GM04504 (cell line): Measurements from ENCODE around the gene CFAP251.
"Not testable (repeated sequence)": the region's sequence is repeated elsewhere in the genome, so short reads cannot be mapped to it uniquely, and the experiment has no call there.

ENCODE experiments used
- DNase-seq: peaks from one replicate; pipeline ENCODE4 v3.0.0-alpha.2; 2012; ENCODE audit warnings: low read depth

CFAP251 gene

GRCh38 chr12:121975021-121975420, 56.6 kb downstream of the CFAP251 start:
- DNase-seq, result no peak

DNA sequence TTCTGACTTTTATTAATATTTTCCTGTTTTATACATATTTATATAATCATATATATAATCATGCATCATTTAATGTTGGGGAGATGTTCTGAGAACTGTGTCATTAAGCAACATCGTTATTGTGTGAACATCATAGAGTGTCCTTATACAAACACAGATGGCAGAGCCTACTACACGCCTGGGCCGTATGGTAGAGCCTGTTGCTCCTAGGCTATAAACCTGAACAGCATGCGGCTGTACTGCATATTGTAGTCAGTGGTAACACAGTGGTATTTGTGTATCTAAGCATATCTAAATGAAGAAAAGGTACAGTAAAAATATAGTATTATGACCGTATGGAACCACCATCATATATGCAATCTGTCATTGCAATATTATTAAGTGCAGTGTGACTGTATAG, 58.6 kb downstream of the CFAP251 start:
- no peak for DNase-seq

DNA sequence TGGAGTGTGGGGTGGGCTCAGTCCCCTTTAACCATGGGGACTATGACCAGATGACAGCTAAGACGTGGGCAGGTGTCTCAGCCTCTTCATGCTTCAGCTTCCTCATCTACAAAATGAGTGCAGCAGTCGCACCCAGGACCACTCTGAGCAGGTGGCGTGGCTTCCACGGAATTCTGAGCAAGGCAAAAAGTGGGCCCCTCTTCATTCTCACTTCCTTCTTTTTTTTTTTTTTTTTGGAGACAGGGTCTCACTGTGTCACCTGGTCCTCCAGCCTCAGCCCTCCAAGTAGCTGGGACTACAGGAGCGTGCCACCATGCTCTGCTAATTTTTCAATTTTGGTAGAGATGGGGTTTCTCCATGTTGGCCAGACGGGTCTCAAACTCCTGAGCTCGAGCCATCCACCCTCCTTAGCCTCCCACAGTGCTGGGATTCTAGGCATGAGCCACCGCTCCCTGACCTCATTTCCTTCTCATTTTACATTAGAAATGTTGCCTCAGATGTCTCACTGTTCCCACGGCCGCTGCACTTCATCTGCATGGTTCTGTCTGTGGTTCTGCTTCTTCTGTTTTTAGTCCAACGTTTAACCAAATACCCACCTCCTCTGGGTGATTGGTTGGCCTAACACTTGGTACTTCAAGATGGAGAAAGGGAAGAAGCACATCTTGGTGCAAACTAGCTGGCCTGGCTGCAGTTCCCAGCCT, 61.9 kb downstream of the CFAP251 start:
- no peak for DNase-seq

- DNase-seq, result no peak
These were observed 62.5 kb downstream of the CFAP251 start for GRCh38 chr12:121980892-121981272.

DNA sequence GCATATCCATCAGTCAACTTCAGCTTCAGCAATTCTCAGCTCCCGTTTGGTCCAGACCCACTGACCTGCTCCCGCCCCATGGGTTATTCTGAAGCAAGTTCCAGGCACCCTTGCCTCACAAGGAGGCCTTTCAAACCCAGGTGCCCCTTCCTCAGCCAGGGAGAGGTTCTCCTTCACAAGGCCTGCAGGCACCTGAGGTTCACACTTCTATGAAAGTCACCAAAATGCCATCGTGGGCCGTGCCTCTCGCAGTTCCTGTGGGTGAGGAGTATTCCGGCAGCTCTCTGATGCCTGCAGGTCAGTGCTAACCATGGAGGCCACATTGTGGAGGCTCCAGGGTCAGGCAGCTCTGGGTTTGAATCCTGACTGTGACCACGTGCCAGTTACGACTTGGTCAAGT, 63.1 kb downstream of the CFAP251 start:
- no peak for DNase-seq

- no peak for DNase-seq
These were observed 64.6 kb downstream of the CFAP251 start for GRCh38 chr12:121982950-121983349.

DNA sequence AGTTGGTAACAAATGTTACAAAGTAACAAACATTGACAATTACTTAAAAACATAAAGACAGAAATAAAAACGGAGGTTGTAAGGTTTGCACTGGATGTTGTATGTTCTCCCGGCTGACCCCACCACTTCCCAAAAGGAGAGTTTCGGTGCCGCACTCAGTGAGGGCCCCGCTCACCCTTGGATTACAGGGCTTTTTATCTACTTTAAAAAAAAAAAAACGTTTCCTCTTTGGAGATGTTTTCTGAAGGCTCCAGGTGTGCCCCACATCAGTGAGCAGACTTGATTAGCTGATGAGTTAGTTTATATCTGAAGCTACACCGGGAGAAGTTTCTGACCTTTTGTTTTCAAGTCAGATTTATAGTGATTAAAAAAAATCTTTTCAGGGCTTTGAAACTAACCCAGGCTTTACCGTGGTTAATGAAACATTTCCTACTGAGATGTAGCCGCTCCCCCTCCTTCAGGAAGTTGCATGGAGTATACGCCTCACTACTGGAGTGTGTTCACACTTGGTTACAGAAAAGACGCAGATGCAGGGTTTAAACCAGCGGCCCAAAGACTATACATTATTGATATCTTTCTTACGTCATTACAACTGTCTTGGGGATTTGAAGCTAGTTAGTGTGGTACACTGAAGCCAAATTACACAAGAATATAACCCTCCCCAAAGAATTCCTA, 65.3 kb downstream of the CFAP251 start:
- no peak for DNase-seq

DNA sequence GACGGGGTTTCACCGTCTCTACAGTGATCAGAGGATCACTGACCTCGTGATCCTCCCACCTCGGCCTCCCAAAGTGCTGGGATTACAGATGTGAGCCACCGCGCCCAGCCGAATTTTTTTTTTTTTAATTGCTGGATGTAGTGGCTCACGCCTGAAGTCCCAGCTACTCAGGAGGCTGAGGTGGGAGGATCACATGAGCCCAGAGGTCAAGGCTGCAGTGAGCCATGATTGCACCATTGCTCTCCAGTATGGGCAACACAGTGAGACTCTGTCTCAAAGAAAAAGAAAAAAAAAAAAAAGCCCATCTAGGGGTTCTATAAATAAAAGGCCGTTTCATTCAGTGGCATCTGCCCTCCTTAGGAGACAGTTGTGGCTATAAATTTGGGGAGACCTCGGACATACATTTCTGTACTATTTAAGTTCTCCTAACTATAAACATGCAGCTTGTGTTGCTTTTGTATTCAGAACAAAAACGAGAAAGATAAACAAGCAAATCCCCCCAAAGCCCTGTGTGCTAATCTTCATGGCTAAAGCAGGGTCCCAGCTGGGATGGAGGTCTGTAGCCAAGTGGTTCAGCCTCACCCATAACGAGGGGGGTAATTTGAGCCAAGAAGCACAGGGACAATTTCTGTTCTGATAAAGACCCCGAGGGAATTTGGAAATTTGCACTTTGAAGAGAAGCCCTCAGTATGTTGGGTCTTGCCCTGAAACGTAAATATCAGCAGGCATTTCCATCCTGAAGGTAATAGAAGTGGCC, 68.3 kb downstream of the CFAP251 start:
- DNase-seq, result no peak

GRCh38 chr12:121988519-121988918, 70.1 kb downstream of the CFAP251 start:
- not testable (repeated sequence) for DNase-seq

GRCh38 chr12:121989276-121990113, 71.1 kb downstream of the CFAP251 start:
- no peak for DNase-seq

GRCh38 chr12:121990114-121990647, 71.8 kb downstream of the CFAP251 start:
- DNase-seq, result no peak

GRCh38 chr12:121990692-121991603, 72.6 kb downstream of the CFAP251 start:
- peak; percentile 24 for DNase-seq

- DNase-seq, result peak; percentile 92
These were observed 73.9 kb downstream of the CFAP251 start for GRCh38 chr12:121992059-121992879.

GRCh38 chr12:121996050-121996944, 77.9 kb downstream of the CFAP251 start:
- DNase-seq, result no peak

DNA sequence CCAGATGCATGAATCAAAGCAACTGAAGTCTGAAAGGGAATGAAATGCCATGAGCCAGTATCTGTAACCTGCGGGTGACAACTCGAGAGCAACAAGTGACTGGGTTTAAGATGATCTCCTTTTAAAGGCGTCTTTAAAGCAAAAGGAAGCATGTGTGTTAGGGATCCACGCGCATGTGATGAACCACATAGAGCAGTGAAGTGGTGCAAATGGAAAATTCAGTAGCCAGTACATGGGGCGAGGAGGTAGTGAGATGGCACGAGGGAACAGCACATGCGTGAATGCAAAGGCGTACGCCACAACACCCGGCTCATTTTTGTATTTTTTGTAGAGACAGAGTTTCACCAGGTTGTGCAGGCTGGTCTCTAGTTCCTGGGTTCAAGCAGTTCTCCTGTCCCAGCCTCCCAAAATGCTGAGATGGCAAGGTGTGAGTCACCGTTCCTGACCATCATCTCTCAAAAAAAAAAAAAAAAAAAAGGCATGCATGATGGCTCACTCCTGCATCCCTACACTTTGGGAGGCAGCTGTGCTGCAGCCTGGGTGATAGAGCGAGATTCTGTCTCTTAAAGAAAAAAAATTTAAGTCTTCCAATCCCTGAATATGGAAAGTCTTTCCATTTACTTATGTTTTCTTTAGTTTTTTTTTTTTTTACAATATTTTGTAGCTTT, 78.7 kb downstream of the CFAP251 start:
- no peak for DNase-seq

DNA sequence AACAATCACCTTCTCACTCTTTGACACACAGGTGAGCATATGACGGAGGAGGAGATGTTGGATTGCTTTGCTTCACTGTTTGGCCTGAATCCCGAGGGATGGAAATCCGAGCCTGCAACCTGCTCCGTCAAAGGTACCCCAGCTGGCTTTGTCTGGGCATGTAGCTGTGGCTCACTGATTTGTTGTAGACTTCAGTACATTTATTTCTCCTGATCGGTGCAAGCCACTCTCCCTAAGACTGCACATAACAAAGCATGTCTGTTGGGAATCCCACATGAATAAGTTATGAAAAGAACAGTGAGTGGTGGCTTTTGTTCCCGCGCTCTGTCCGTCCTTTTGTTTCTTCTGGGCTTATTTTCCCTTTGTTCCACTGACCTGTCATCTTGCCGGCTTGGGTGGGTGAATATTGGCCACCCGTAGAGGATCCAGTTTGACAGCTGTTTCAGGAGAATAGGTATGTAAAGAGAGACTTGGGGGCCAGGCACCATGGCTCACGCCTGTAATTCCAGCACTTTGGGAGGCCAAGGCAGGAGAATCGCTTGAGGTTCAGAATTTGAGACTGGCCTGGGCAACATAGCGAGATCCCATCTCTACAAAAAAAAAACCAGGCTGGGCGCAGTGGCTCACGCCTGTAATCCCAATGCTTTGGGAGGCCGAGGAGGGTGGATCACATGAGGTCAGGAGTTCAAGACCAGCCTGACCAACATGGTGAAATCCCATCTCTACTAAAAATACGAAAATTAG, 83.2 kb downstream of the CFAP251 start:
- no peak for DNase-seq
